OCI-LY1 (cell line): ENCODE data around the gene POU6F2.

ENCODE experiments used
- H2AFZ ChIP-seq: fragments of 200-600 bp; sonication (generic), shearing (Covaris generic); 2 replicates; pipeline ENCODE4 v1.6.0; 2014; ENCODE audit warnings: antibody characterized with exemption, mild to moderate bottlenecking, low read length
- H3F3A ChIP-seq: fragments of 200-600 bp; sonication (generic), shearing (Covaris generic); 2 replicates; pipeline ENCODE4 v1.6.0; 2014; ENCODE audit warnings: mild to moderate bottlenecking, antibody characterized with exemption, low read length, moderate library complexity; ENCODE audit not compliant: insufficient read depth
- H3K27ac ChIP-seq: fragments of 200-600 bp; sonication (generic); 2 replicates; pipeline ENCODE4 v1.5.1; 2014; ENCODE audit warnings: low read length, mixed run types, mild to moderate bottlenecking, low read depth; ENCODE audit not compliant: poor library complexity, severe bottlenecking
- H3K27me3 ChIP-seq: fragments of 200-600 bp; sonication (generic); 2 replicates; pipeline ENCODE4 v1.6.0; 2014; ENCODE audit warnings: antibody characterized with exemption, mild to moderate bottlenecking, low read length, moderate library complexity; ENCODE audit not compliant: insufficient read depth
- H3K36me3 ChIP-seq: fragments of 200-600 bp; sonication (generic); 2 replicates; pipeline ENCODE4 v1.6.1; 2014; ENCODE audit warnings: mild to moderate bottlenecking, antibody characterized with exemption, low read length, moderate library complexity, mixed read lengths; ENCODE audit not compliant: insufficient read depth
- H3K4me1 ChIP-seq: fragments of 200-600 bp; sonication (generic); 2 replicates; pipeline ENCODE4 v1.5.1; 2014; ENCODE audit warnings: mild to moderate bottlenecking, low read length, moderate library complexity; ENCODE audit not compliant: insufficient read depth, severe bottlenecking
- H3K4me2 ChIP-seq: fragments of 200-600 bp; sonication (generic), shearing (Covaris generic); 2 replicates; pipeline ENCODE4 v1.6.1; 2014; ENCODE audit warnings: low read length
- H3K4me3 ChIP-seq: fragments of 200-600 bp; sonication (generic); 2 replicates; pipeline ENCODE4 v1.5.1; 2014; ENCODE audit warnings: low read length, low read depth, mild to moderate bottlenecking, mixed read lengths; ENCODE audit not compliant: poor library complexity, severe bottlenecking
- H3K79me2 ChIP-seq: fragments of 200-600 bp; shearing (Covaris generic); 2 replicates; pipeline ENCODE4 v1.6.1; 2016; ENCODE audit warnings: mixed run types, low read length, mixed read lengths; ENCODE audit not compliant: insufficient read depth
- H3K9ac ChIP-seq: fragments of 200-600 bp; sonication (generic), shearing (Covaris generic); 2 replicates; pipeline ENCODE4 v1.6.1; 2014; ENCODE audit warnings: mild to moderate bottlenecking, low read length, mixed read lengths
- H3K9me2 ChIP-seq: fragments of 200-600 bp; sonication (generic), shearing (Covaris generic); 2 replicates; pipeline ENCODE4 v1.6.1; 2014; ENCODE audit warnings: low read depth, mild to moderate bottlenecking, low read length, mixed read lengths
- H3K9me3 ChIP-seq: fragments of 200-600 bp; shearing (Covaris generic); 2 replicates; pipeline ENCODE4 v1.6.1; 2014; ENCODE audit warnings: low read length, mixed read lengths
- H4K20me1 ChIP-seq: fragments of 200-600 bp; sonication (generic), shearing (Covaris generic); 2 replicates; pipeline ENCODE4 v1.6.0; 2016; ENCODE audit warnings: mild to moderate bottlenecking, low read length; ENCODE audit not compliant: insufficient read depth
- CTCF ChIP-seq: fragments of 200-600 bp; sonication (generic), shearing (Covaris generic); IDR thresholded peaks from 2 replicates; pipeline ENCODE4 v1.5.1; 2017; ENCODE audit warnings: mild to moderate bottlenecking, antibody characterized with exemption, low read length, moderate library complexity, mixed read lengths
- EZH2 ChIP-seq: fragments of 200-600 bp; sonication (generic), shearing (Covaris generic); IDR thresholded peaks from 2 replicates; pipeline ENCODE4 v1.8.0; 2017; ENCODE audit warnings: borderline replicate concordance, mixed run types, mild to moderate bottlenecking, antibody characterized with exemption, low read length, moderate library complexity, mixed read lengths

The POU6F2 gene

DNA sequence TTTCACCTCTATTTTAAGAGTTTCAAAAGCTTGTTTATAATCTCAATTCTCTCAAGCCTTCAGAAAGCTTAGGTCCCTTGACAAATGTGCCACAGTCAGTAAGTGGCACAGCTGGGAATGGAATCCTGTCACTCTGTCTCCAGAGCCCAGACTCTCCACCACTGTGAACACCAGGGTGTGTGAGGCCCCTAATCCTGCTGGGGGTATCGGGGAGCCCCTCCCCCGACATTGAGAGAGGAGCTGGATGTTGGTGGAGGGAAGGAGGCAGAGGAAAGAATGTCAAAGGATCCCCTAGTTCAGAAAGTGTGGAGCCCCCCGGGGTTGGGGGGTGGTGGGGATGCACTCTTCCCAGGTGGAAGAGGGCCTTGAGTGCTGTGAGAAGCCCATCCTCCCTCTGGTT, 454.7 kb downstream of the POU6F2 start:
- Histone ChIP-seq H3K27me3 (no peaks in the 10 kb centered on the region), H3K79me2 (no peaks in the 10 kb centered on the region), H3K4me1 (no peaks in the 10 kb centered on the region), H3F3A (no peaks in the 10 kb centered on the region), H2AFZ (no peak overlapping the region), H4K20me1 (no peaks in the 10 kb centered on the region), H3K36me3 (no peaks in the 10 kb centered on the region), H3K4me3 (no peak overlapping the region), H3K27ac (no peak overlapping the region), H3K9me3 (no peaks in the 10 kb centered on the region), H3K4me2 (no peak overlapping the region), H3K9ac (no peak overlapping the region), H3K9me2 (no peaks in the 10 kb centered on the region)
- TF ChIP-seq CTCF = no peak
- no peak for TF ChIP-seq EZH2

- Histone ChIP-seq H3K4me2 (no peak overlapping the region), H3K36me3 (no peaks in the 10 kb centered on the region), H3K27me3 (no peaks in the 10 kb centered on the region), H3K4me1 (no peaks in the 10 kb centered on the region), H3F3A (no peaks in the 10 kb centered on the region), H3K4me3 (no peak overlapping the region), H4K20me1 (no peaks in the 10 kb centered on the region), H3K79me2 (no peaks in the 10 kb centered on the region), H2AFZ (no peak overlapping the region), H3K9me2 (no peaks in the 10 kb centered on the region), H3K9ac (no peak overlapping the region), H3K9me3 (no peaks in the 10 kb centered on the region), H3K27ac (no peak overlapping the region)
- TF ChIP-seq EZH2 = no peak
- TF ChIP-seq CTCF = no peak
Measured at GRCh38 chr7:39432807-39433416, 455.2 kb downstream of the POU6F2 start.

- H3K4me3 ChIP-seq = no peak overlapping the region
- H3K27ac ChIP-seq = no peak overlapping the region
- H3K27me3 ChIP-seq = no peaks in the 10 kb centered on the region
- no peaks in the 10 kb centered on the region for H3K9me3 ChIP-seq
- H3K4me2 ChIP-seq = no peak overlapping the region
- no peaks in the 10 kb centered on the region for H3F3A ChIP-seq
- no peak overlapping the region for H3K9ac ChIP-seq
- H4K20me1 ChIP-seq = no peaks in the 10 kb centered on the region
- no peak for TF ChIP-seq CTCF
- no peak for TF ChIP-seq EZH2
- no peak overlapping the region for H2AFZ ChIP-seq
- H3K36me3 ChIP-seq = no peaks in the 10 kb centered on the region
- H3K79me2 ChIP-seq = no peaks in the 10 kb centered on the region
- no peaks in the 10 kb centered on the region for H3K4me1 ChIP-seq
- H3K9me2 ChIP-seq = no peaks in the 10 kb centered on the region
Measured at GRCh38 chr7:39433550-39433949, 455.8 kb downstream of the POU6F2 start.
